Measurements from ENCODE around the gene THOC2.

- no peak for TF ChIP-seq CTCF (conservative IDR thresholded peaks at IDR 0.05; ENCODE audit: low read length)
- TF ChIP-seq EZH2phosphoT487 (IDR thresholded peaks at IDR 0.05; ENCODE audit: borderline replicate concordance) = no peak
These were observed 103.3 kb downstream of the THOC2 start for GRCh38 chrX:123629502-123629901.

Measured in Loucy (cell line).